ENCODE results near the gene INPP5A. TPM values are rescaled to one million over a fixed set of nuclear protein-coding genes. Genes with fewer than 3 reads are reported as not detected.

Gene INPP5A
- total and polyA plus RNA-seq, 2 of the 13 experiments (the other 11 are each of a cell fraction or from before 2014, with no cell fraction given): 17.5 to 37.9 TPM

- TF ChIP-seq THAP7 (CRISPR knock-in tag; IDR thresholded peaks at IDR 0.05): 0 out of 2 replicates have a peak, but pooled peaks have one; percentile 33
- no peak; the same call in 1 of the 2 replicates for TF ChIP-seq ZBTB38 (CRISPR knock-in tag; IDR thresholded peaks at IDR 0.05)
- no peak for TF ChIP-seq CREB3 (CRISPR knock-in tag; IDR thresholded peaks at IDR 0.05)
- TF ChIP-seq ZNF225 (CRISPR knock-in tag; IDR thresholded peaks at IDR 0.05): no peak
- no peak for TF ChIP-seq TCF7L2 (IDR thresholded peaks at IDR 0.05; ENCODE audit: low read depth, low read length)
- TF ChIP-seq SOX5 (CRISPR knock-in tag; IDR thresholded peaks at IDR 0.05; ENCODE audit: borderline replicate concordance): no peak; the same call in 1 of the 2 replicates
- no peak for TF ChIP-seq ZNF232 (CRISPR knock-in tag; IDR thresholded peaks at IDR 0.05; ENCODE audit: borderline replicate concordance)
- TF ChIP-seq PCBP2 (optimal IDR thresholded peaks at IDR 0.05; ENCODE audit: low read depth, low read length, poor library complexity, severe bottlenecking): no peak
- no peak for TF ChIP-seq SETDB1 (CRISPR knock-in tag; IDR thresholded peaks at IDR 0.05; ENCODE audit: borderline replicate concordance)
- TF ChIP-seq SNAPC5 (CRISPR knock-in tag; IDR thresholded peaks at IDR 0.05; ENCODE audit: borderline replicate concordance): no peak
- 0 out of 2 replicates have a peak, but pooled peaks have one; percentile 28 for TF ChIP-seq ZNF614 (CRISPR knock-in tag; IDR thresholded peaks at IDR 0.05; ENCODE audit: borderline replicate concordance)
- no peak for TF ChIP-seq MLLT10 (CRISPR knock-in tag; IDR thresholded peaks at IDR 0.05)
- TF ChIP-seq ZNF253 (CRISPR knock-in tag; IDR thresholded peaks at IDR 0.05; ENCODE audit: borderline replicate concordance): no peak
- no peak for TF ChIP-seq ZNF256 (CRISPR knock-in tag; conservative IDR thresholded peaks at IDR 0.05)
- 0 out of 2 replicates have a peak, but pooled peaks have one; percentile 56 for TF ChIP-seq ZNF501 (CRISPR knock-in tag; IDR thresholded peaks at IDR 0.05)
- no peak for TF ChIP-seq ZNF740 (CRISPR knock-in tag; IDR thresholded peaks at IDR 0.05)
- TF ChIP-seq ZFY (CRISPR knock-in tag; IDR thresholded peaks at IDR 0.05): peak; percentile 78
- TF ChIP-seq NPAS2 (CRISPR knock-in tag; IDR thresholded peaks at IDR 0.05; ENCODE audit: borderline replicate concordance): no peak
- TF ChIP-seq PAX8 (CRISPR knock-in tag; IDR thresholded peaks at IDR 0.05; ENCODE audit: borderline replicate concordance): no peak
- TF ChIP-seq BATF2 (CRISPR knock-in tag; IDR thresholded peaks at IDR 0.05): no peak
- TF ChIP-seq ZNF678 (CRISPR knock-in tag; IDR thresholded peaks at IDR 0.05): no peak
- TF ChIP-seq SNAPC2 (CRISPR knock-in tag; IDR thresholded peaks at IDR 0.05): no peak
- TF ChIP-seq ZNF879 (CRISPR knock-in tag; IDR thresholded peaks at IDR 0.05): no peak
- TF ChIP-seq EHMT2 (IDR thresholded peaks at IDR 0.05; ENCODE audit: borderline replicate concordance, low read depth, low read length): no peak
- TF ChIP-seq ZNF143 (CRISPR knock-in tag; IDR thresholded peaks at IDR 0.05): no peak
- no peak for TF ChIP-seq ZBTB2 (CRISPR knock-in tag; IDR thresholded peaks at IDR 0.05; ENCODE audit: low read depth)
Observed at GRCh38 chr10:132516771-132517725, 20.5 kb upstream of the INPP5A start (continued).

Data from HepG2 (cell line).